Breast epithelium (tissue), 4 donors: ENCODE data around the gene NUPR1. TPM values are rescaled to one million over a fixed set of nuclear protein-coding genes. Genes with fewer than 3 reads are reported as not detected.

Experiments used
- DNase-seq, 2 donors: peaks; one replicate each; pipeline ENCODE4 v3.0.0-alpha.2; 2019; ENCODE audit warnings: low spot score in 2 of 2
- H3K27ac ChIP-seq, 2 donors: fragments of 200-600 bp; sonication (generic) in 1 of 2; one replicate each; pipeline ENCODE4 v1.5.1; 2016 to 2019; ENCODE audit warnings: mild to moderate bottlenecking in 1 of 2
- H3K27me3 ChIP-seq, 2 donors: fragments of 200-600 bp; sonication (generic) in 1 of 2; one replicate each; pipeline versions ENCODE4 v1.5.1 to v1.6.0; 2017 to 2019; ENCODE audit warnings: control low read depth in 1 of 2, mild to moderate bottlenecking in 1 of 2
- H3K36me3 ChIP-seq: fragments of 200-600 bp; one replicate; pipeline ENCODE4 v1.5.1; 2019
- H3K4me1 ChIP-seq, 2 donors: fragments of 200-600 bp; sonication (generic); one replicate each; pipeline ENCODE4 v1.5.1; 2016 to 2019; ENCODE audit warnings: control low read depth in 1 of 2
- H3K4me3 ChIP-seq, 3 donors: fragments of 200-600 bp; sonication (generic); 1 replicate in 2 of 3; 2 replicates in 1 of 3; pipeline ENCODE4 v1.5.1; 2016 to 2019; ENCODE audit warnings: mild to moderate bottlenecking in 3 of 3, moderate library complexity in 2 of 3
- H3K9me3 ChIP-seq, 2 donors: fragments of 200-600 bp; sonication (generic) in 1 of 2; one replicate each; pipeline ENCODE4 v1.5.1; 2016 to 2019; ENCODE audit warnings: control low read depth in 1 of 2
- POLR2A ChIP-seq: fragments of 450-650 bp; IDR thresholded peaks from one replicate; pipeline ENCODE4 v1.6.1; 2016; ENCODE audit warnings: antibody characterized with exemption, mild to moderate bottlenecking, moderate library complexity
- POLR2AphosphoS5 ChIP-seq, 3 donors: sonication (generic); formaldehyde crosslinking; IDR thresholded peaks; one replicate each; pipeline ENCODE4 v1.6.1; 2017; ENCODE audit warnings: antibody characterized with exemption in 3 of 3
- intact Hi-C: fragments of 100-400 bp; cut with DNase I; formaldehyde crosslinking; loops from one replicate; pipeline ENCODE4 v1.15.1; 2023; ENCODE audit warnings: low total_unique reads
- total RNA-seq, 3 donors: library from RNA; depleted of rRNA; stranded (reverse); fragments of >200 nt; gene quantifications; one replicate each; pipeline ENCODE4 v1.1.0, GENCODE V29; 2016
- TF ChIP-seq, protein P1 (sequence below), 3 donors: fragments of 450-650 bp; IDR thresholded peaks; one replicate each; pipeline ENCODE4 v1.5.1; 2016 to 2017; ENCODE audit warnings: antibody characterized with exemption in 3 of 3, mild to moderate bottlenecking in 3 of 3, moderate library complexity in 3 of 3

The NUPR1 gene
- total RNA-seq, 3 donors from 2014 or later: 34.2 to 57.0 (median 47.5) TPM

DNA sequence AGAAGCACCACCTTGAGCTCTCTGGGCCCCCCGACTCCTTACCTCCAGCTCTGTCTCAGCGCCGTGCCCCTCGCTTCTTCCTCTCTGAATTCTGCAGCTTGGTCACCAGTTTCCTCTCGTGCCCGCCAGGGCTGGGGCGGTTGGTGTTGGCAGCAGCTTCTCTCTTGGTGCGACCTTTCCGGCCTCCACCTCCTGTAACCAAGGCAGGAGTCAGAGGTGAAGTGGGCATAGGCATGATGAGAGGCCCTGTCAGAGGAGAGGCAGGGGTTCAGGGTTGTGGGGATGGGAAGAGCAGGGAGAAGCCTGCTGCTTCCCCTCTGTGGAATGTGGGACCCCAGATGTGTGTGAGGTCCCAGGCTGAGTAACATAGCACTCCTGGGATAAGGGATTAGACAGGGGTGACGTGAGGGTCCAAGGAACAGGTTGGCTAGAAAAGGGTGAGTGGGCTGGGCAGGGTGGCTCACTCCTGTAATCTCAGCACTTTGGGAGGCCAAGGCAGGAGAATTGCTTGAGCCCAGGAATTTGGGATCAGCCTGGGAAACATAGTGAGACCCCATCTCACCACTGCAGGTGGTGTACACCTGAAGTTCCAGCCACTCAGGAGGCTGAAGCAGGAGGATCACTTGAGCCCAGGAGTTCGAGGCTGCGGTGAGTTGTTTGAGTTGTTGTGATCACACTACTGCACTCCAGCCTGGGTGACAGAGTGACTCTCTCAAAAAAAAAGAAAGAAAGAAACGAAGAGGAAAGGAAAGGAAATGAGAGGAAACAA lies 626 bp downstream of the NUPR1 start:
- DNase-seq: peak in 1 of 2 donors; percentile 62
- Histone ChIP-seq H3K36me3 (no peaks in the 10 kb centered on the region), H3K9me3 (no peaks in the 10 kb centered on the region), H3K27me3 (no peaks in the 10 kb centered on the region), H3K27ac (peak overlapping the region; percentile 99), H3K4me1 (peaks cover 0 to 10% of the 10 kb centered on the region in 2 donors), H3K4me3 (peak overlapping the region; percentile 56 to 86 (median 69))
- peak in 2 of 3 donors; percentile 12 to 19 for TF ChIP-seq POLR2AphosphoS5 (IDR thresholded peaks at IDR 0.05)
- TF ChIP-seq, protein P1, sequence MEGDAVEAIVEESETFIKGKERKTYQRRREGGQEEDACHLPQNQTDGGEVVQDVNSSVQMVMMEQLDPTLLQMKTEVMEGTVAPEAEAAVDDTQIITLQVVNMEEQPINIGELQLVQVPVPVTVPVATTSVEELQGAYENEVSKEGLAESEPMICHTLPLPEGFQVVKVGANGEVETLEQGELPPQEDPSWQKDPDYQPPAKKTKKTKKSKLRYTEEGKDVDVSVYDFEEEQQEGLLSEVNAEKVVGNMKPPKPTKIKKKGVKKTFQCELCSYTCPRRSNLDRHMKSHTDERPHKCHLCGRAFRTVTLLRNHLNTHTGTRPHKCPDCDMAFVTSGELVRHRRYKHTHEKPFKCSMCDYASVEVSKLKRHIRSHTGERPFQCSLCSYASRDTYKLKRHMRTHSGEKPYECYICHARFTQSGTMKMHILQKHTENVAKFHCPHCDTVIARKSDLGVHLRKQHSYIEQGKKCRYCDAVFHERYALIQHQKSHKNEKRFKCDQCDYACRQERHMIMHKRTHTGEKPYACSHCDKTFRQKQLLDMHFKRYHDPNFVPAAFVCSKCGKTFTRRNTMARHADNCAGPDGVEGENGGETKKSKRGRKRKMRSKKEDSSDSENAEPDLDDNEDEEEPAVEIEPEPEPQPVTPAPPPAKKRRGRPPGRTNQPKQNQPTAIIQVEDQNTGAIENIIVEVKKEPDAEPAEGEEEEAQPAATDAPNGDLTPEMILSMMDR (IDR thresholded peaks at IDR 0.05): no peak
- intact Hi-C loops: no loop called here

DNA sequence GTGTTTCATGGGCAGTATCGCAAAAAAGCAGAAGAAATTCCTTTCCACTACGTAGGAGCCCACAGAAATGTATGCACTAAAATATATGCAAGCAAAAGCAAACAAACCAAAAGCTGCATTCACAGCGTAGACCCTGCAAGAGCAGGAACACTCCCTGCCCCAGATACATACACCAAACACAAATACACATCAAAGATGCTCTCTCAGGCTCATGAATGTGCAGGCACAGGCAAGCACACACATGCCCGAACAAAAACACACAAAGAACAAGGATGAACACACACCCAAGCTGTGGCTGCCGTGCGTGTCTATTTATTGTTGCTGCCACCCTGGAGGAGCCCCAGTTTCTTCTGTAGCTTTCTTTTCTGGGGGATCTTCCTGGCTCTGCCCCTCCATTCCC lies 1.7 kb downstream of the NUPR1 start:
- Histone ChIP-seq H3K4me1 (peaks cover 0 to 10% of the 10 kb centered on the region in 2 donors), H3K27ac (peak overlapping the region; percentile 99)
- TF ChIP-seq, protein P1 (IDR thresholded peaks at IDR 0.05): no peak
- TF ChIP-seq POLR2AphosphoS5 (IDR thresholded peaks at IDR 0.05) (no peak), POLR2A (no peak)

DNA sequence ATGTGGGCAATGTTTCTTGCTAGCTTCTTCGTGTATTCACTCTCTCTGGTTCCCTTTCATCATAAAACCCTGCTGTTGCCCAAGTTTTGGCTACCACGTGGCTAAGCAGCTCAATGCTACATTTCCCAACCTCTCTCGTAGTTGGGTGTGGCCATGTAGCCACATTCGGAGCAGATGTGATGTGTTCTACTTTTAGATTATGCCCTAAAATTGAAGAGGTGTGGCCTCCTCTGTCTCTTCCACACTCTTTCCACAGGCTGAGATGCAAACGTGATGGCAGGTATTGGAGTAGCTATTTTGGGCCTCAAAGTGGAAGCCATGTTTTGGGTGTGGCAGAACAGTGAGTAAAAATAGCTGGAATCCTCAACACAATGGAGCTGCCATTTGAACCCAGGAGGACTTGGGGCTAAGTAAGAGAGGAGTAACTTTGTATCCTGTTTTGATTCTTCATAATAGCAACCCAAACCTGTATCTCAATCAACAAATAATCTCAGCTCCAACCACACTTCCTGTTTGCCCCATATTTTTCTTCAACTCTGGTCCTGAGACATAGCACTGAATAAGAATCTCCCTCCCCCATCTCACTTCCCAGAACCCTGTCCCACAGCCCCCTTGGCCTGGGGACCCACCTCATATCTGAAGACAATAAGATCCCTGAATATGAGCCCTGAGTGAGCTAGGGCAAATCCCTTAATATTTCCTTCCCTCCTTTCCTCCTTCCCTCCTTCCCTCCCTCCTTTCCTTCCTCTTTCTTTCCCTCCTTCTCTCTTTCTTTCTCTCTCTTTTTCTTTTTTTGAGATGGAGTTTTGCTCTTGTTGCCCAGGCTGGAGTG lies 4.0 kb downstream of the NUPR1 start:
- no peaks in the 10 kb centered on the region for H3K36me3 ChIP-seq
- intact Hi-C loops: no loop called here
- no peak for DNase-seq
- no peaks in the 10 kb centered on the region for H3K27me3 ChIP-seq
- H3K4me3 ChIP-seq: no peak overlapping the region
- H3K4me1 ChIP-seq: peaks cover 0 to 10% of the 10 kb centered on the region in 2 donors
- TF ChIP-seq, protein P1 (IDR thresholded peaks at IDR 0.05): no peak
- TF ChIP-seq POLR2AphosphoS5 (IDR thresholded peaks at IDR 0.05): peak; percentile 57 to 99 (median 79)
- no peaks in the 10 kb centered on the region for H3K9me3 ChIP-seq
- H3K27ac ChIP-seq: peak overlapping the region; percentile 66 to 75

More for the DNA sequence above, 1.7 kb downstream of the NUPR1 start:
- no peak for DNase-seq
- no peaks in the 10 kb centered on the region for H3K36me3 ChIP-seq
- H3K9me3 ChIP-seq: no peaks in the 10 kb centered on the region
- H3K27me3 ChIP-seq: no peaks in the 10 kb centered on the region
- peak overlapping the region; percentile 56 to 86 (median 69) for H3K4me3 ChIP-seq
- intact Hi-C loops: no loop called here

DNA sequence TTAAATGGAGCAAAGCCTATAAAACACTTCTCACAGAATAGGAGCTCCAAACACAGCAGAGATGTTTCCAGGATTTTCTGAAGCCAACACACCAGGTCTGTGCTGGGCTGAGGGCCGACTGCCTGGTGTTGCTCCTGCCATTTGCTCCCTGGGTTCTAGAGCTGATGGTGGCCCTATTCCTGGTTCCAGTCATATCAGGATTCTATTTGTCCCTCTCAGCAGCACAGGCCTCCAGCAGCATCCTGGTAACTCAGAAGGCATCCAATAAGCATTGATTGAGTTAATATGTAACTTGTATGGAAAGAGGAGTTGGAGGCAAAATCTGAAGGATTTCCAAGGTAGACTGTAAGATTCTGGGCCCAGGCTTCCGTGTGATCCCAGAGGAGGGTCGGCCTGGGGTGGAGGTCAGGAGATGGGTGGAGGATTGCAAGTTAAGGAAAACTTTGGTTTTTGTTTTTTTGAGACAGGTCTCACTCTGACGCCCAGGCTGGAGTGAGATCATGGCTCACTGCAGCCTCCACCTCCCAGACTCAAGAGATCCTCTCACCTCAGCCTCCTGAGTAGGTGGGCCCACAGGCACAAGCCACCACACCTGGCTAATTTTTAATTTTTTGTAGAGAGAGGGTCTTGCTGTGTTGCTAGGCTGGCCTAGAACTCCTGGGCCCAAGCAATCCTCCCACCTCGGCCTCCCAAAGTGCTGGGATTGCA lies 5.7 kb downstream of the NUPR1 start:
- peaks cover 0 to 5% of the 10 kb centered on the region in 2 donors for H3K4me1 ChIP-seq
- intact Hi-C loops: no loop called here
- H3K4me3 ChIP-seq: no peak overlapping the region
- no peaks in the 10 kb centered on the region for H3K27me3 ChIP-seq
- H3K9me3 ChIP-seq: no peaks in the 10 kb centered on the region
- no peaks in the 10 kb centered on the region for H3K36me3 ChIP-seq
- DNase-seq: no peak
- peak overlapping the region; percentile 66 to 75 for H3K27ac ChIP-seq
- TF ChIP-seq POLR2A: no peak
